Thyroid gland (tissue), 4 donors: Measurements from ENCODE around the gene TRIM67. TPM values are rescaled to one million over a fixed set of nuclear protein-coding genes. Genes with fewer than 3 reads are reported as not detected.
"Not testable (repeated sequence)": the region's sequence is repeated elsewhere in the genome, so short reads cannot be mapped to it uniquely, and the experiment has no call there.

Experiments
- DNase-seq, 2 donors: peaks; one replicate each; pipeline ENCODE4 v3.0.0-alpha.2; 2019
- H3K27ac ChIP-seq, 3 donors: fragments of 200-600 bp; sonication (generic); 1 replicate in 2 of 3; 2 replicates in 1 of 3; pipeline ENCODE4 v1.5.1; 2016 to 2019; ENCODE audit warnings: mild to moderate bottlenecking in 1 of 3, moderate library complexity in 1 of 3
- H3K27me3 ChIP-seq: fragments of 200-600 bp; sonication (generic); one replicate; pipeline ENCODE4 v1.5.1; 2019
- H3K36me3 ChIP-seq, 2 donors: fragments of 200-600 bp; sonication (generic); one replicate each; pipeline ENCODE4 v1.5.1; 2016 to 2019
- H3K4me1 ChIP-seq, 2 donors: fragments of 200-600 bp; sonication (generic); one replicate each; pipeline ENCODE4 v1.5.1; 2017 to 2019
- H3K4me3 ChIP-seq, 3 donors: fragments of 200-600 bp; sonication (generic); replicated peaks in 1 of 3; 1 replicate in 2 of 3; 2 replicates in 1 of 3; pipeline ENCODE4 v1.5.1; 2016; ENCODE audit warnings: mild to moderate bottlenecking in 1 of 3
- H3K9me3 ChIP-seq: fragments of 200-600 bp; sonication (generic); one replicate; pipeline ENCODE4 v1.5.1; 2017
- CTCF ChIP-seq, 6 experiments: fragments of 200-600 bp in 3 of 6; fragments of 450-650 bp in 3 of 6; sonication (generic) in 3 of 6; IDR thresholded peaks; one replicate each; pipeline ENCODE4 v1.5.1; 2016 to 2019; ENCODE audit warnings: antibody characterized with exemption in 6 of 6, mild to moderate bottlenecking in 2 of 6, inconsistent platforms in 1 of 6, moderate library complexity in 1 of 6
- POLR2A ChIP-seq, 2 donors: fragments of 450-650 bp; IDR thresholded peaks; one replicate each; pipeline ENCODE4 v1.6.1; 2017; ENCODE audit warnings: antibody characterized with exemption in 2 of 2, mild to moderate bottlenecking in 2 of 2, moderate library complexity in 1 of 2
- WGBS, 2 donors: methylation state at CpG; one replicate each; pipeline ENCODE4 v1.1.5; 2017; 5-methylcytosine and 5-hydroxymethylcytosine counted together
- intact Hi-C: fragments of 100-400 bp; cut with DNase I; formaldehyde crosslinking; loops from one replicate; pipeline ENCODE4 v1.15.1; 2023
- total RNA-seq, 4 donors: library from RNA; depleted of rRNA; stranded (reverse); fragments of >200 nt; gene quantifications; one replicate each; pipeline ENCODE4 v1.2.3, GENCODE V29; 2016

Gene TRIM67
- total RNA-seq, 4 donors from 2014 or later = not detected

- 0 to 16% methylated on average over 1 of the region's 1 CpG for WGBS, 2 donors
- no peak overlapping the region for H3K4me3 ChIP-seq
- TF ChIP-seq POLR2A (IDR thresholded peaks at IDR 0.05) (no peak), CTCF (IDR thresholded peaks at IDR 0.05) (no peak)
Observed at GRCh38 chr1:231151811-231152210, 10.0 kb upstream of the TRIM67 start.

GRCh38 chr1:231153726-231154125, 8.1 kb upstream of the TRIM67 start:
- H3K4me3 ChIP-seq = no peak overlapping the region
- WGBS, 2 donors = 44 to 52% methylated on average over 2 of the region's 2 CpGs
- TF ChIP-seq POLR2A (IDR thresholded peaks at IDR 0.05) (no peak), CTCF (IDR thresholded peaks at IDR 0.05) (no peak)
- no peak overlapping the region for H3K27ac ChIP-seq
- intact Hi-C loops = no loop called here
- no peaks in the 10 kb centered on the region for H3K27me3 ChIP-seq
- H3K9me3 ChIP-seq = no peaks in the 10 kb centered on the region
- no peak for DNase-seq
- H3K4me1 ChIP-seq = no peaks in the 10 kb centered on the region
- H3K36me3 ChIP-seq = no peaks in the 10 kb centered on the region

More at GRCh38 chr1:231151811-231152210, 10.0 kb upstream of the TRIM67 start:
- no peak overlapping the region for H3K27ac ChIP-seq
- H3K27me3 ChIP-seq = no peaks in the 10 kb centered on the region
- H3K9me3 ChIP-seq = no peaks in the 10 kb centered on the region
- H3K4me1 ChIP-seq = no peaks in the 10 kb centered on the region
- no peak for DNase-seq
- H3K36me3 ChIP-seq = no peaks in the 10 kb centered on the region
- intact Hi-C loops = no loop called here

- no peak for TF ChIP-seq POLR2A (IDR thresholded peaks at IDR 0.05)
- TF ChIP-seq CTCF (IDR thresholded peaks at IDR 0.05) = no peak
- Histone ChIP-seq H3K36me3 (no peaks in the 10 kb centered on the region), H3K27me3 (peaks cover 5% of the 10 kb centered on the region), H3K9me3 (no peaks in the 10 kb centered on the region), H3K4me1 (peaks cover 0 to 1% of the 10 kb centered on the region in 2 donors), H3K4me3 (no peak overlapping the region), H3K27ac (no peak overlapping the region)
- no peak for DNase-seq
- intact Hi-C loops = no loop called here
- WGBS, 2 donors = 70 to 79% methylated on average over 1 of the region's 1 CpG
Observed at GRCh38 chr1:231155808-231156207, 6.0 kb upstream of the TRIM67 start.

- intact Hi-C loops = no loop called here
- Histone ChIP-seq H3K36me3 (no peaks in the 10 kb centered on the region), H3K4me3 (no peak overlapping the region), H3K27ac (no peak overlapping the region), H3K9me3 (no peaks in the 10 kb centered on the region), H3K27me3 (peaks cover 7% of the 10 kb centered on the region), H3K4me1 (peaks cover 4 to 16% of the 10 kb centered on the region in 2 donors)
- DNase-seq = no peak
- TF ChIP-seq POLR2A (IDR thresholded peaks at IDR 0.05) (no peak), CTCF (IDR thresholded peaks at IDR 0.05) (no peak)
- WGBS, 2 donors = 28 to 46% methylated on average over 1 of the region's 1 CpG
Observed at GRCh38 chr1:231157311-231157710, 4.5 kb upstream of the TRIM67 start.

- 81 to 86% methylated on average over 7 of the region's 7 CpGs for WGBS, 2 donors
- H3K4me3 ChIP-seq, intact Hi-C loops, H3K9me3 ChIP-seq, DNase-seq, H3K36me3 ChIP-seq, H3K27ac ChIP-seq: not testable (repeated sequence)
- Histone ChIP-seq H3K27me3 (peaks cover 14% of the 10 kb centered on the region), H3K4me1 (peaks cover 11 to 25% of the 10 kb centered on the region in 2 donors)
Observed at GRCh38 chr1:231158141-231158540, 3.7 kb upstream of the TRIM67 start.
